HG02981 (cell line): ENCODE data around the gene FGFBP3.
"Not testable (repeated sequence)": the region's sequence is repeated elsewhere in the genome, so short reads cannot be mapped to it uniquely, and the experiment has no call there.

Experiments
- ATAC-seq: cut with Tn5 transposase; IDR thresholded peaks from one replicate; pipeline ENCODE4 v1.9.1; 2021; ENCODE audit warnings: mild to moderate bottlenecking, moderate library complexity; ENCODE audit not compliant: unreplicated experiment

The FGFBP3 gene

DNA sequence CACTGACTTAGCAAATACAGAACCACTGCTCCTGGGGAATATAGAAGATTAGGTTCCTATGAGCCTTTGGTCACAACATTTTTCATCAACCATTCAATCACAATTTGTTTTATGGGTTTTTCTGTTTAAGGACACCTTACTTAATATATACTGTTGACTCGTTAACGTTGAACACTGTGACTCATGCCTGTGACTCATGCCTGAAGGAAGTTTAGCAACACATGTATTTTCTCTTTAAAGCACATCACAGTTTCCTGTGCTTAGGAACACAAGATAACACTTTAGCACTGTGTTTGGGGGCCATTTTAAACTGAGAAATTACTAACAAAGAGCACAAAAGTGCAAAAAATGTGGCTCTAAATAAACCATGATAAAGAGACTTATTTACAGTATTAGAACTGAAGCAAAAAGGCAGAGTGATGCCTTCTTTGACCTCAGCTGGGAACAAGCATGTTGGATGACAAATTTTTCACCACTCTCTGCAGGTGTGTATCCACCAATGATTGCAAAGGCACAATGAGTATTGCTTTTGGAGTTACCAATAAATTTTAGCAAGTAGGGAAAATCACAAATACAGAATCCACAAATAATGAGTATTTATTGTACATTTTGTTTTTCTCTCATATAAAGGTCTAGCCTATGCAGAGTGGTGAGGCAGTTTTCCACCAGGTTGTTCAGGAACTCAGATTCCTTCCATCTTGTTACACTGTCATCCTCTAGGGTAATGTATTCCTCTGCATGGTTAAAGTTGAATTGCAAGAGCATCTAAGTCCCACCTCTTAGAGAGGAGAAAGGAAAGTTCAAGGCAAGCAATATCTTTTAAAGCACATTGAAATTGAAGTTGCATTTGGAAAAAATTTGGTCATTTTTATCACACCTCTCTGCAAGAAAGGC is 7.3 kb downstream of the FGFBP3 start:
- no peak for ATAC-seq

- ATAC-seq, result no peak
Measured at GRCh38 chr10:91897421-91897820, 11.9 kb downstream of the FGFBP3 start.

DNA sequence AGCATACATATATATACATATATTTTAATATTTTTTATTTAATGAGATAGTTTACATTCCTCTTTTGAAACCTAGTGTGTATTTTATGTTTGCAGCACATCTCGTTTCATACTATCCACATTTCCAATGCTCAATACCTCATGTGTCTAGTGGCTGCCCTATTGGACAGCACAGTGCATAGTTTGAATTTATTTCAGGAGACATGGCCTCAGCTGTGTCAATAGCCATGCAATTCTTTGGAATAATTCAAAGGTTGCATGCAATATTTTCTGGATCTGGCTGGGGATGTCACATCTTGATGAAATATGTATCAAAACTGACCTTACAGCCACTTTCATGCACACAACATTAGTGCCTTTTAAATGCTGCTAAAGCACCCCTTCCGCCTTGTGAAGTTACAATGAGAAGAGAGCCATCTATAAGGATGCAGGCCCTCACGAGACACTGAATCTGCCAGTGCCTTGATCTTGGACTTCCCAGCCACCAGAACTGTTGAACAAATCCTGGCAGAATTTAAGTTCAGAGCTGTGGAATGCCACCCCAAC is 13.0 kb downstream of the FGFBP3 start:
- ATAC-seq, result no peak

GRCh38 chr10:91894261-91894685 is 15.0 kb downstream of the FGFBP3 start:
- ATAC-seq, result not testable (repeated sequence)

DNA sequence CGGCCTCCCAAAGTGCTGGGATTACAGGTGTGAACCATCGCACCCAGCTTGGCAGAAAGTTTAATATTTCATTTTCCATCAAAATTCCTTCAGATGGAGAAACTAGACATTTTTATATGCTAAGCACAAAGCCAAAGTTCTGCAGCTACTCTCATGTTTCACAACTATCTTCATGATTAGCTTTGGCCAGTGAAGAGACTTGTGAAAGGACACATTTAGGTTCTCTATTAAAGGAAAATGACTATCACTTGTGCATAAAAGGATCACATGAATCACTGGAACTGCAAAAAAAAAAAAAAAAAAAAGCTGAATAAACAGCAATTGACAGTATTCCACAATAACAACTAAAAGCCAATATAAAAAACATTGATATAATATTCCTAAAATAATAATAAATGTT is 16.2 kb downstream of the FGFBP3 start:
- no peak for ATAC-seq

GRCh38 chr10:91891125-91892001 is 17.9 kb downstream of the FGFBP3 start:
- ATAC-seq, result no peak

GRCh38 chr10:91887272-91888076 is 21.8 kb downstream of the FGFBP3 start:
- ATAC-seq, result no peak

DNA sequence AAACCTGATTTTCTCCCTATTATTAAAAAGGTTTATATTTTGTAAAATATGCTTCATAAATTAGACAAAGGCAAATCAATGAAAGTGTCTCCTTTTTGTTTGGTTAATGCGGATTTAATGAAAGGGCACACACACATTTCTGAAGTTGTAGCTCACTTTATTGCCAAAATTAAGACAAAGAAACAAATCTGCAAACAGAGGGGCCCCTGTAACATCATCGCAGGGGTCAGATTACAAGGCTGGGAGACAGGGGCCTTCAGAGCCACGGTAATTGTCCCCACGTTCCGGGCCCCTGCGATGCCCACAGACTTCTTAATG is 22.4 kb downstream of the FGFBP3 start:
- ATAC-seq, result no peak

DNA sequence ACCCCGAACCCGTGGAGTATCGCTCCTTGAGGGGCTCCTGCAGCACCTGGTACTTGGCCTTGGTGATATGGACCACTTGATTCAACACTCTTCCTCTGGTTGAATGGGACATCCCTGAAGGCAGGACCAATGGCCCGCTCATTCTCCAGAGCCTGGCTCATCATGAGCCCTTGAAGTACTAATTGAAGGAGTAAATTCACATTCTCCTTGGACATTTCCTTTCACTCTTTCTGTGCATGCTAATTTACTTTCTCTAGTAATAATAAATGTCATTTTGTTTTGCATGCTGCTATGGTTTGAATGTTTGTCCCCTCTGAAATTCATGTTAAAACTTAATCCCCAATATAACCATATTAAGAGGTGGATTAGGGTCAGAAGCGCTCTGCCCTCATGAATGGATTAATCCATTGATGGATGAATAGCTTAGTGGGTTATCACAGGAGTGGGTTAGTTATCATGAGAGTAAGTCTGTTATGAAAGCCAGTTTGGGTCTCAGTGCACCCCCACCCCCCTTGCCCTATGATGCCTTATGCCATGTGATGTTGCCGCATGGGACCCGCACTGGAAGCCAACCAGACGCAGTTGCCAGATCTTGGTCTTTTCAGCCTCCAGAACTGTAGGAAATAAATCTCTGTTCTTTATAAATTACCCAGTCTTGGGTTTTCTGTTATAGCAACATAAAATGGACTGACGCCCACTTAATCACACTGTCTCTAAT is 23.8 kb downstream of the FGFBP3 start:
- no peak for ATAC-seq

- no peak for ATAC-seq
Measured at GRCh38 chr10:91884536-91884935, 24.8 kb downstream of the FGFBP3 start.

DNA sequence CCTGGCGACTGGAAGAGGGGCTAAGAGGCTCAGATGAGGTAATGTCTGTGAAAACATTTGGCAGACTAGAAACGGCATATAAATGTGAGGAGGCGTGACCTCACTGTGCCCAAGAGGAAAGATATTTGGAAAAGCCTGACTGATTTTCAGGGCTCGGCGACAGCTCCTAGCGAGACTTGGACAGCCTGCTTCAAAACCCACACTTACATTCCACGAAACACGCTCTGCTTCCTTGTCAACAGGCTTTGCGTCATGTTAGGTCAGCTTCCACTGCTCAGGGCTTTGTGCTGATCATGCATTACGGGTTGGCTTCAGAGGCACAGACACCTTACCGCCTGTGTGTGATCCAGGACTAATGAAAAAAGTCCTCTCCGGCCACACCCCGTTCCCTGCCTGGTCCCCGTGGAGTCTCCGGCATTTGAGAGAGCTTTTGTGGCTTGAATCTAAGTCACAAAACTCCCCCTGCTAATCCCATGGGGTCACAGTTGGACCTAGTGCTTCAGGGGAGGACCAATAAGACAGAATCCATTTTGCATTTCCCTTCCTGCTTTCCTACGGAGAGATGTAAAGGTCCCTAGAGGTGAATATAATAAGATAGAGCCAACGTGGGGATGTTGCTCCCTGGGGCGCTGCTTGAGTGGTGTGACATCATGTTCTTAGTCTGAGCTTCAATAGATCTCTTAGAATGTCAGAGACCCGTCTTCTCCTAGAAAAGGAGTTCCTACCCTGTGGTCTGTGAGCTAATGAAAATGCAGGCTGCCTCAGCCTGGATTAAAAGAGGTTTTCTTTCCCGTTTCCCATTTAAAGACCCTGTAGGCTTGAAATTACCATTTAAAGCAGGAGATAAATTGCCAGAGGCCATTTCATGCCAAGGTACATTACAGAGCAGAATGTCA is 25.5 kb downstream of the FGFBP3 start:
- no peak for ATAC-seq

- ATAC-seq, result no peak
Measured at GRCh38 chr10:91880310-91880709, 29.0 kb downstream of the FGFBP3 start.

DNA sequence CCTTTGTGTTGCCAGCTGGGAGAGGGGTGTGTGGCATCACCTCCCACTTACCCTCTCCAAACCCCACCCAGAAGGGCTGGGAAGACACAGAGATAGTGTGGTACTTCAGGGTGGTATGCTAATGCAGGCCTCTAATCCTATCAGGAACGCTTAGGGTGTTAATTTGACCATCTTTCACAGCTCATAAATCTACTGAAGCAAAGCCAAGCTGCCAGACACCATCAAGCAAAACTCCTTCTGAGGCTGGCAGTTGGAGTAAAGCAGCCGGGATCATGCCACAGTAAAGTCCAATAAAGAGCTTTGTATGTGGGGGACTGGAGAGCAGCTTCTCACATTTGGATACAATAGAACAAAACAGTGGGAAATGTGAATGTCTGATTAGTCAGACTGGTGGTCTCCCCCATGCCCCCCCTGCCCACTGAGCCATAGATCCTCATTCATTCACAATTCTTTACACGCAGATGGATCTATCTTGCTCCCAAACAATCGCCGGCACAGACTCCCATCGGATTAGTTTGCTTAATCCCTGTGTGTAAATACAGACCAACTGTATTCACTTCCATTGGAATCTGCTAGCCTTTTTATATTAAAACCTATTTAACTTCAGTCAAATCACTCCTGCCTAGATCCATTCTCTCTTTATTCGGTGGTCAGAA is 29.6 kb downstream of the FGFBP3 start:
- no peak for ATAC-seq

- ATAC-seq, result no peak
Measured at GRCh38 chr10:91875779-91876178, 33.5 kb downstream of the FGFBP3 start.

DNA sequence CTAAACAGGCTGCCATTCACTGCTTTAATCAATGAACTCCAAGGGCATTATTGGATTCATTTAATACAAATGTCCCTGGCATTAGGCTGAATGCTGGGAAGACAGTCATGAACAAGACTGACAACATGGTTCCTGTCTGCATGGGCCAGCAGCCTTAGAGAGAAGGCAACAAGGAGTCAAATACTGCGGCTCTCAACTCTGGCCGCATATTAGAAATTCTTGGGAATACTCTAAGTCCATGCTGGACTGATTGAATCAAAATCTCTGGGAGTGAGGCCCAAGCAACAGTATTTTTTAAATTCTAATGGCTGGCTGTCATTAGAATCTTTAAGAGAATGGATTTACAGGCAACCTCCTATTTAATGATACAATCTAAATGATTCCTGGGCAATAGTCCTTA is 34.1 kb downstream of the FGFBP3 start:
- no peak for ATAC-seq

DNA sequence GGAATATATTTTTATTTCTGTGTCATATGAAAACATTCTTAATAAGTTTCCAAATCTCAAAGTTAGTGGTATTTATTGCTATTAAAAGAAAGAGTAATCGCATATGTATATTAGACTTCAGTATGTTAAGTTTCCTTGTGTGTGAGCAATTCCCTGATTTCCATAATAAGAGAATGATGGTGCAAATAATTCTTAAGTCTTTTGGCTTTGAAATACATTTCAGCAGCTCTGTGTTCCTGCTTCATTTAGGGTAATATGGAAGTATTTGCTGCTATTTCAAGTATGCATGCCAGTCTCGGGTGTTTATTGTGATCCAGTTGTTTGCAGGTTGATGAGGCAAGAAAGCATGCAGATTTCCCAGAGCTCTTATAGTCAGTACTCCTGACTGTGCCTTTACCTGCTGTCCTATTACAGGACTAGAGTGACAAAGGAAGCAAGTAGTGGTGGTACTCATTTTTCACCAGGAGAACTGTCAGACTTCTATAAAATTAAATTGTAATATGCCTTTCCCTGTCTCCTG is 43.7 kb downstream of the FGFBP3 start:
- ATAC-seq, result no peak

- ATAC-seq, result no peak
Measured at GRCh38 chr10:91864744-91865143, 44.5 kb downstream of the FGFBP3 start.

DNA sequence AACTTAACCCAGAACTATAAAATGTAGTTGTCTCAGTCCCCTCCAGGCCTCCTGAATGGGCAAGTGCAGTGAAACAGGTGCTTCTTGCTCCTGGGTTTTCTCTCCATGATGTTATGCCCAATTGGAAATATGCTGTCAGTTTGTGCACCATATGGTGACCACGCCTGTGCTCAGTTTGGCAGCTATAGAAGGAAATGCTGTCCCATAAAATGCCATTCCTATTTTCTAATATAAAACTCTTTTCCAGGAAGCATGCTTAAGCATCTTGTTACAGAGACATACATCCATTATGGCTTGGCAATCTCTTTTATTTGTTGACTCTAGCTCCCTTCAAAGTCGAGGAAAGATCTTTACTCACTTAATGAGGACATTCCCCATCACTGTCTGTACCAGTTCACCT is 45.2 kb downstream of the FGFBP3 start:
- ATAC-seq, result no peak

- no peak for ATAC-seq
Measured at GRCh38 chr10:91860885-91861284, 48.4 kb downstream of the FGFBP3 start.
